C4-2B (cell line): ENCODE measurements around the gene COX8C.
A peak's percentile ranks its signal among the peaks of the same experiment; 100 is the strongest.

Experiments
- H3K27ac ChIP-seq: fragments of 450-650 bp; 2 replicates; pipeline ENCODE4 v1.5.1; 2017
- ZFX ChIP-seq: fragments of 450-650 bp; IDR thresholded peaks from 2 replicates; pipeline ENCODE4 v1.6.1; 2017
- TF ChIP-seq, protein P1 (sequence below): fragments of 450-650 bp; conservative IDR thresholded peaks from 2 replicates; pipeline ENCODE4 v1.5.1; 2017; ENCODE audit warnings: mild to moderate bottlenecking

Gene COX8C

DNA sequence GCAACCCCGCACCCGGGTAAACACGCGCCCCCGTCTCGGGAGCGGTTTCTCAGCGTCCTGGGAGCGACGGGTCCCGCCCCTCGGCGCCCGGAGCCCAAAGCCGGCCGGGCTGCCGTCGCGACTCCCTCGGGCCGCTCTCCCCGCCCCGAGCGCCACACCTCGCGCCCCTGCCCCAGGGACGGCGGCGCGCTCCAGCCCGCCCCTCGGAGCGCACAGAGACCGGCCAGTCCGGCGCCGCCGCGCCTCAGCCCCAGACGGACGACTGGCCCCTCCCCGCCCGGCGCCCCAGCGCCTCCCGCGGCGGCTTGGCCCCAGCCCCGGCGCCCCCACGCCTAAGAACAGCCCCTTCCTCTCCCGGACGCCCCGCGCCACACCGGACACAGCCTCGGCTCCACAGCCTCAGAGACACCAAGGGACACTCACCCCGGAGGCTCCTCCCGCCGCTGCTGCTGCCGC is 14.6 kb upstream of the COX8C start:
- TF ChIP-seq, protein P1, sequence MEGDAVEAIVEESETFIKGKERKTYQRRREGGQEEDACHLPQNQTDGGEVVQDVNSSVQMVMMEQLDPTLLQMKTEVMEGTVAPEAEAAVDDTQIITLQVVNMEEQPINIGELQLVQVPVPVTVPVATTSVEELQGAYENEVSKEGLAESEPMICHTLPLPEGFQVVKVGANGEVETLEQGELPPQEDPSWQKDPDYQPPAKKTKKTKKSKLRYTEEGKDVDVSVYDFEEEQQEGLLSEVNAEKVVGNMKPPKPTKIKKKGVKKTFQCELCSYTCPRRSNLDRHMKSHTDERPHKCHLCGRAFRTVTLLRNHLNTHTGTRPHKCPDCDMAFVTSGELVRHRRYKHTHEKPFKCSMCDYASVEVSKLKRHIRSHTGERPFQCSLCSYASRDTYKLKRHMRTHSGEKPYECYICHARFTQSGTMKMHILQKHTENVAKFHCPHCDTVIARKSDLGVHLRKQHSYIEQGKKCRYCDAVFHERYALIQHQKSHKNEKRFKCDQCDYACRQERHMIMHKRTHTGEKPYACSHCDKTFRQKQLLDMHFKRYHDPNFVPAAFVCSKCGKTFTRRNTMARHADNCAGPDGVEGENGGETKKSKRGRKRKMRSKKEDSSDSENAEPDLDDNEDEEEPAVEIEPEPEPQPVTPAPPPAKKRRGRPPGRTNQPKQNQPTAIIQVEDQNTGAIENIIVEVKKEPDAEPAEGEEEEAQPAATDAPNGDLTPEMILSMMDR: no peak
- no peak for TF ChIP-seq ZFX
- H3K27ac ChIP-seq: peak overlapping the region; percentile 92

- TF ChIP-seq, protein P1: peak; percentile 35
- TF ChIP-seq ZFX: no peak
- peak within 1 kb of the TSS; percentile 92 for H3K27ac ChIP-seq
These were observed 13.9 kb upstream of the COX8C start, which contains the start of gene BTBD7 for GRCh38 chr14:93332853-93333630. BTBD7 (minus strand) TSS chr14:93333036; CDS start chr14:93296051, 36,985 bp downstream.

DNA sequence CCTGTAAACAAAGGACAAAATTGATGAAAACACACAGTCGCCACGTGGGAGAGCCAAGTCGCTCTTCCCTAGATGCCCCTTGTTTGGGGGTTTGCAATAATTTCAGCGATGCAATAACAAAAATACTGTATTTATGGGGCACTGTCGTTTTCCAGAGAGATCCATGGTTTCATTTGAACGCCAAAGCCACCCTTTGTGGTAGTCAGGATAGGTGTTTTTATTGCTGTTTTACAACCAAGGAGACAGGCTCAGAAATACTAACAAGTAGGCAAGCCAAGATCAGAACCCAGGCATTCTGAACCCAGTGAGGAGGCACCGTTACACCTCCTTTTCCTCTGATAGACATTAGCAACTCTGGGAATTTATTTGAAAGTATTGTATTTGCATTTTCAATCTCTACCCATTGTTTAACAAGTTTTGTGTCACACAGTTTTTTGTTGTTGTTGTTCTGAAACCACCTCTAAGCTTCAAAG is 13.3 kb upstream of the COX8C start:
- H3K27ac ChIP-seq: peak overlapping the region; percentile 92
- TF ChIP-seq ZFX: no peak
- TF ChIP-seq, protein P1: no peak

DNA sequence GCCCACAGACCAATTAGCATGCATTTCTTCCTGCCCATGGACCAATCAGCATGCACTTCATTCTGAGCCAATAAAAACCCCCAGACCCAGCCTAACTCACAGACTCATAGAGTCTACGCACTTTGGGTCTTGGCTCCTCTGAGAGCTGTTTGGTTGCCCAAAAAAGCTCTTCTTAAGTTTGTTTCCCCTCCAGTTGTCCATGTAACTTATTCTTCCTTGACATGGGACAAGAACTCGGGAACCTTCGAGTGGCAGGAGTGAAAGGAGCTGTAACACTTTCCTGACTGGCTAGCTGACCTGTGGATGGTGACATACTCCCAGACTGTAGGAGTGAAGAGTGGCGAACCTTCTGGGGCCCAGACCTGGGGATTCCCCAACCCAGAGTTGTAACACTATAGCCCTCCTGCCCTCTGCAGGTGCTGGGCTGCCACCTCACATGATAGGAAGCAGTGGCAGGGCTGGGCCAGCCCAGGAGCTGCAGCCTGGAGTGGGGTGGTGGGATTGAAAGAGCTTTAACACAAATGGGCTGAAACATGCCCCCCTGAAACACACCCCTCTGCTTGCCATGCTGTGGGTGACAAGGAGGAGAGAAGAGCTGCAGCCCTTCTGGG is 9.7 kb upstream of the COX8C start:
- TF ChIP-seq ZFX: no peak
- TF ChIP-seq, protein P1: no peak
- H3K27ac ChIP-seq: no peak overlapping the region

GRCh38 chr14:93337884-93338283 is 9.1 kb upstream of the COX8C start:
- TF ChIP-seq, protein P1: no peak
- no peak for TF ChIP-seq ZFX
- H3K27ac ChIP-seq: no peak overlapping the region

DNA sequence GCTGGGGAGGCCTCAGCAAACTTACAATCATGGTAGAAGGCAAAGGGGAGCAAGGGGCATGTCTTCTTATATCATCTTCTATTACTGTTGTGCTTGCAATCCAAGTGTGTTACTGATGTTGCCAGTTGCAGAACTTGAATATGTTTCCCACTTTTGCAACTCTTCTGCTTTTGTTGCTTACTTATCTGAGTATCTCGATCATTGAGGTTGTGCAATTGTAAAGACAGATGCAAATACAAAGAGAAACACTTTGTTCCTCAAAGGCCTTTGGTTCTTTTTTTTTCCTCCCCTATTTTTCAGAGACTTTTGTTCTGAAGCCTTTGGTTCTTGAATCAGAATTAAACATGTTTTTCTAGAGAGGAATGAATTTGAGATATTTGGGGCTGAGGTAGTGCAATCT is 3.7 kb upstream of the COX8C start:
- no peak overlapping the region for H3K27ac ChIP-seq

More for the DNA sequence above, 3.7 kb upstream of the COX8C start:
- TF ChIP-seq ZFX: no peak
- TF ChIP-seq, protein P1: no peak
